Tibial nerve (tissue), 4 donors: Measurements from ENCODE around the gene SRSF3. TPM values are rescaled to one million over a fixed set of nuclear protein-coding genes. Genes with fewer than 3 reads are reported as not detected.
A peak's percentile ranks its signal among the peaks of the same experiment; 100 is the strongest.

ENCODE experiments used
- DNase-seq, 2 donors: peaks; one replicate each; pipeline ENCODE4 v3.0.0-alpha.2; 2019; ENCODE audit warnings: low spot score in 2 of 2
- H3K27ac ChIP-seq, 4 donors: fragments of 200-600 bp; sonication (generic) in 3 of 4; one replicate each; pipeline ENCODE4 v1.5.1; 2017 to 2019; ENCODE audit warnings: mild to moderate bottlenecking in 1 of 4
- H3K27me3 ChIP-seq, 2 donors: fragments of 200-600 bp; sonication (generic) in 1 of 2; one replicate each; pipeline versions ENCODE4 v1.5.1 to v1.6.0; 2017 to 2019
- H3K36me3 ChIP-seq, 3 donors: fragments of 200-600 bp; sonication (generic); one replicate each; pipeline ENCODE4 v1.5.1; 2018 to 2019
- H3K4me1 ChIP-seq, 4 donors: fragments of 200-600 bp; sonication (generic) in 3 of 4; one replicate each; pipeline ENCODE4 v1.5.1; 2017 to 2019
- H3K4me3 ChIP-seq, 4 donors: fragments of 200-600 bp; sonication (generic) in 3 of 4; one replicate each; pipeline ENCODE4 v1.5.1; 2017 to 2019; ENCODE audit warnings: mild to moderate bottlenecking in 1 of 4, moderate library complexity in 1 of 4
- H3K9me3 ChIP-seq, 4 donors: fragments of 200-600 bp; sonication (generic) in 3 of 4; one replicate each; pipeline ENCODE4 v1.5.1; 2017 to 2019
- CTCF ChIP-seq, 5 experiments: fragments of 200-600 bp in 3 of 5; fragments of 450-650 bp in 2 of 5; sonication (generic) in 3 of 5; IDR thresholded peaks; one replicate each; pipeline ENCODE4 v1.5.1; 2016 to 2019; ENCODE audit warnings: antibody characterized with exemption in 5 of 5, mild to moderate bottlenecking in 3 of 5, moderate library complexity in 2 of 5
- EP300 ChIP-seq, 2 donors: sonication (generic); formaldehyde crosslinking; IDR thresholded peaks; one replicate each; pipeline ENCODE4 v1.6.1; 2017; ENCODE audit warnings: antibody characterized with exemption in 2 of 2, mild to moderate bottlenecking in 1 of 2
- POLR2A ChIP-seq, 2 donors: fragments of 450-650 bp; IDR thresholded peaks; one replicate each; pipeline ENCODE4 v1.6.1; 2017; ENCODE audit warnings: antibody characterized with exemption in 2 of 2, mild to moderate bottlenecking in 2 of 2, moderate library complexity in 2 of 2
- WGBS, 2 donors: methylation state at CpG; one replicate each; pipeline ENCODE4 v1.1.5; 2018; 5-methylcytosine and 5-hydroxymethylcytosine counted together
- total RNA-seq, 4 donors: library from RNA; depleted of rRNA; stranded (reverse); fragments of >200 nt; gene quantifications; one replicate each; pipeline ENCODE4 v1.1.0, GENCODE V29; 2016

SRSF3 gene
- total RNA-seq, 4 donors from 2014 or later: 185 to 260 (median 221) TPM

- Histone ChIP-seq H3K9me3 (no peaks in the 10 kb centered on the region), H3K36me3 (peaks cover 0 to 31% (median 0%) of the 10 kb centered on the region in 3 donors), H3K4me1 (peaks cover 0 to 24% (median 4%) of the 10 kb centered on the region in 4 donors), H3K27me3 (no peaks in the 10 kb centered on the region), H3K27ac (peak overlapping the region in 3 of 4 donors; percentile 16 to 54 (median 47)), H3K4me3 (no peak overlapping the region)
- DNase-seq: no peak
- 49 to 57% methylated on average over 5 of the region's 5 CpGs for WGBS, 2 donors
- no peak for TF ChIP-seq EP300 (IDR thresholded peaks at IDR 0.05)
Observed at GRCh38 chr6:36616893-36617521, 22.8 kb downstream of the SRSF3 start.

DNA sequence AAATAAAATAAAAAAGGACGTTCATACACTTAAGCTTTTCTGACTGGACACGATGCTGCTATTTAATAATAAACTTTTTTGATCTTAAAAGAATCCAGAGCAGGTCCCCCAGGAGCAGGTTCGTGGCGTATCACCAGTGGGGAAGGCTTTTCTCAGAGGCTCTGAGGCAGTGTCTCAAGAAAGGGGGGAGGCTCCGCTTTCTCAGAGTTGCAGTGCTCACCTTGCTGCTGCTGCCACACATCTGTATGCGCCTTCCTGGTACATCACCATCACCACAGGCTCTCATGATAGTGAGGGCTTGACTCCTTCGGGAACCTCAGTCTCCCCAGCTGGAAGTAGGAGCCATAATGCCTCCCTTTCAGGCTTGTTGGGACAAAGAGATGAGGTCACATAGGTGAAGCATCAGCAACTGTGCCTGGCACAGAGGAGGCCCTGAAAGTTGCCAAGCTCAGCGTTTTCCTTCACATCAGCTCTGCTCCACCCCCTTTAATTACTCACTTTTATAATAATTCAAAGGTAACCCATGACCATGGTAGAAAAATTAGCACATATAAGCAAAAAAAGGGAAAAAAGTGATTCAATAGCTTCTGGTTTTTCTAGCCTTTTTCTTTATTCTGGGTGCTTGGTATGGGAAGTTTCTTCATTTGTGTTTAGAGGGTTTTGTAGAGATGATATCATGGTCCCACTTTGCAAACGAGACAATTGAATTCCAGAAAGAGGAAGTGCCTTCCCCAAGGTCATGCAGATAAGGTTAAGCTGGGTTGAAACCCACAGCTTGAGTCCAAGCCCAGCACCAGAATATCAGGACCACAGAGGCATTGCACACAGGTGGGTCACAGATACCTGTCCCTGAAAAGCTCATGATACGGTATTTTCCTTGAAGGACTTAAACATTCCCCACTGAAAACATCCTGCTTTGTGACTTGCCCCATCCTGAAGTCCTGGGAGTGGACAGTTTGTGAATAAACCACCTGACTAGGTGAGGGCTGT lies 24.5 kb downstream of the SRSF3 start:
- WGBS, 2 donors: 73% methylated on average over 10 of the region's 10 CpGs
- H3K27ac ChIP-seq: no peak overlapping the region
- no peaks in the 10 kb centered on the region for H3K9me3 ChIP-seq
- no peak overlapping the region for H3K4me3 ChIP-seq
- H3K27me3 ChIP-seq: no peaks in the 10 kb centered on the region
- DNase-seq: no peak
- peaks cover 0 to 14% (median 0%) of the 10 kb centered on the region in 3 donors for H3K36me3 ChIP-seq
- TF ChIP-seq CTCF (IDR thresholded peaks at IDR 0.05): no peak
- TF ChIP-seq EP300 (IDR thresholded peaks at IDR 0.05): no peak
- TF ChIP-seq POLR2A (IDR thresholded peaks at IDR 0.05): no peak
- H3K4me1 ChIP-seq: peaks cover 0 to 35% (median 12%) of the 10 kb centered on the region in 4 donors

DNA sequence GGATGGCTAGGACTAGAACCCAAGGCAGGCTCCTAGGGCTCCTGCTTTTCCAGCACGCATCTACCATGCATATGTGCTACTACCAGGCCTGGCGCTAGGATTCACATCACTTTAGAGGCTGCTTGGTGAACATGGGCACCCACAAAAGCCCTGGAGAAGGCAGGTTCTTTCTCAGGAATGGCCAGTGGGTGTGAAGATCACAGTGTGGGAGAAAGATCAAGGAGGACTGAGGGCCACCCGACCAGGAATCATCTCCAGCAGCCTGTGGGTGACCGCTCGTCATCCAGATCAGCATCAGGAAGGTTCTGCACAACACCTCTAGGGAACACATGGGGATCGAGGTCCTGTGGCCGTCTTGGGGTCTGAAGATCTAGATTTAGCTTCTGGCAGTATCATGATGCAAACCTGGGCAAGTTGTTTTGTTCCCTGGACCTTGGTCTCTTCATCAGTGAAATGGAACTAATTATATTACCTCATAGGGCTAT lies 27.3 kb downstream of the SRSF3 start:
- Histone ChIP-seq H3K9me3 (no peaks in the 10 kb centered on the region), H3K4me3 (no peak overlapping the region), H3K4me1 (peaks cover 0 to 40% (median 20%) of the 10 kb centered on the region in 4 donors), H3K27me3 (no peaks in the 10 kb centered on the region), H3K27ac (no peak overlapping the region), H3K36me3 (peaks cover 0 to 4% (median 0%) of the 10 kb centered on the region in 3 donors)
- TF ChIP-seq POLR2A (IDR thresholded peaks at IDR 0.05): no peak
- no peak for TF ChIP-seq EP300 (IDR thresholded peaks at IDR 0.05)
- TF ChIP-seq CTCF (IDR thresholded peaks at IDR 0.05): no peak
- 87% methylated on average over 7 of the region's 7 CpGs for WGBS, 2 donors
- no peak for DNase-seq

GRCh38 chr6:36622901-36623546 lies 28.9 kb downstream of the SRSF3 start:
- WGBS, 2 donors: 44 to 48% methylated on average over 4 of the region's 4 CpGs
- no peaks in the 10 kb centered on the region for H3K27me3 ChIP-seq
- DNase-seq: no peak
- H3K4me1 ChIP-seq: peaks cover 0 to 34% (median 24%) of the 10 kb centered on the region in 4 donors
- peak overlapping the region in 3 of 4 donors; percentile 25 to 76 (median 28) for H3K27ac ChIP-seq
- TF ChIP-seq EP300 (IDR thresholded peaks at IDR 0.05) (no peak), CTCF (IDR thresholded peaks at IDR 0.05) (no peak), POLR2A (IDR thresholded peaks at IDR 0.05) (no peak)
- H3K4me3 ChIP-seq: no peak overlapping the region
- peaks cover 0 to 4% (median 0%) of the 10 kb centered on the region in 3 donors for H3K36me3 ChIP-seq
- no peaks in the 10 kb centered on the region for H3K9me3 ChIP-seq
